ENCODE data around the gene FRAS1. TPM values are rescaled to one million over a fixed set of nuclear protein-coding genes. Genes with fewer than 3 reads are reported as not detected.

Gene FRAS1
- total and polyA plus RNA-seq, 2 of the 8 experiments (the other 6 are each of a cell fraction or from before 2014, with no cell fraction given): 38.5 to 109 TPM

DNA sequence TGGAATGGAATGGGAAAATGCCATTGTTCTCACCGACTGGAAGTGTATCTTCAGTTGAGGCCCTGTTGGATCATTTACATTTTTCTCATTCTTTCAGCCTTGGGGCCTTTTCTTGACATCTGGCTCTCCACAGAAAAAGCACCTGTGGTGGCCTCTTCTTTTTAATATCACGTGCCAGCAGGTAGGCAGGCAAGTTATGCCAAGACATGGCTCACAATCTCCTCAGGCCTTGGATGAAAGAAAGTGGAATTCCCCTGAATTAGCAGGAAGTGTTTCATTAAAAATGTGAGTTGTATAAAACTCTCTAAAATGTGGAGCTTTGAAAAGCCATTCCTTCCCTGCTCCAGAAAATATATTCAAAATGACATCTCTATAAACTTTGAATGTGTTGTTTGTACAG is 122.1 kb downstream of the FRAS1 start:
- Histone ChIP-seq H4K91ac (replicated peaks; ENCODE audit: insufficient read length, low read length) (no peak overlapping the region), H3K14ac (ENCODE audit: insufficient read length) (no peak overlapping the region), H4K5ac (ENCODE audit: insufficient read length, low read depth, low read length) (no peak overlapping the region), H2AK5ac (ENCODE audit: low read depth, low read length) (no peak overlapping the region), H3K23me2 (ENCODE audit: low read depth, low read length) (no peaks in the 10 kb centered on the region), H2BK120ac (replicated peaks; ENCODE audit: low read depth, low read length) (no peak overlapping the region), H3K79me2 (ENCODE audit: control insufficient read depth in 1 of 2, insufficient read depth in 2 of 2, low read length in 2 of 2) (peaks cover 0 to 87% of the 10 kb centered on the region in 2 experiments; a peak in 2 of 4 replicates), H3K27me3 (replicated peaks in 1 of 4; ENCODE audit: control insufficient read depth in 3 of 4, extremely low read depth in 1 of 4, insufficient read depth in 3 of 4, low read length in 3 of 4) (no peaks in the 10 kb centered on the region), H3K56ac (replicated peaks; ENCODE audit: insufficient read length, low read depth, low read length) (no peak overlapping the region), H3K4me3 (ENCODE audit: extremely low read depth in 1 of 4, insufficient read depth in 2 of 4, low read depth in 3 of 4, low read length in 4 of 4) (no peak overlapping the region), H3K9me3 (ENCODE audit: insufficient read depth in 2 of 2, low read depth in 1 of 2, low read length in 1 of 2) (no peaks in the 10 kb centered on the region), H3K79me1 (ENCODE audit: low read depth, low read length) (peaks cover 11% of the 10 kb centered on the region; the same call in 1 of the 2 replicates), H3K27ac (ENCODE audit: low read depth, low read length) (no peak overlapping the region), H3K23ac (ENCODE audit: insufficient read length) (no peak overlapping the region), H2BK5ac (ENCODE audit: low read depth, low read length) (no peak overlapping the region), H3K4ac (replicated peaks; ENCODE audit: insufficient read length, low read depth, low read length) (no peak overlapping the region), H3K4me2 (ENCODE audit: insufficient read depth in 1 of 2, low read depth in 2 of 2, low read length in 2 of 2) (peak overlapping the region in 1 of 2 experiments; percentile 31; a peak in 1 of 4 replicates), H2BK12ac (ENCODE audit: low read depth, low read length) (no peak overlapping the region), H3K18ac (ENCODE audit: extremely low read depth, low read length) (no peak overlapping the region), H2AFZ (ENCODE audit: low read length) (no peak overlapping the region), H4K20me1 (replicated peaks in 1 of 2; ENCODE audit: control insufficient read depth in 1 of 2, insufficient read depth in 2 of 2, low read length in 2 of 2) (peaks cover 1 to 3% of the 10 kb centered on the region in 2 experiments), H4K8ac (ENCODE audit: extremely low read depth, insufficient read depth, low read length) (no peak overlapping the region), H2BK15ac (ENCODE audit: low read length) (no peak overlapping the region), H3K9ac (replicated peaks in 1 of 4; ENCODE audit: extremely low read depth in 1 of 4, low read depth in 3 of 4, low read length in 3 of 4) (no peak overlapping the region), H3K36me3 (ENCODE audit: control insufficient read depth in 2 of 4, insufficient read depth in 4 of 4, low read length in 3 of 4) (no peaks in the 10 kb centered on the region; a peak in 3 of 8 replicates), H3K4me1 (replicated peaks in 1 of 4; ENCODE audit: control insufficient read depth in 3 of 4, insufficient read depth in 4 of 4, low read length in 3 of 4) (peaks cover 3 to 21% (median 19%) of the 10 kb centered on the region in 4 experiments), H2BK20ac (ENCODE audit: low read length) (no peak overlapping the region)
- WGBS, 2 experiments (ENCODE audit: extremely low coverage in 1 of 2, insufficient coverage in 1 of 2, insufficient read length in 1 of 2, insufficient replicate concordance in 2 of 2, low coverage in 1 of 2, low lambda C conversion rate in 2 of 2, missing lambda C conversion rate in 1 of 2): 48% methylated on average over 2 of the region's 2 CpGs; no CpG with 5 or more reads in 1 of the 2 experiments
- POLR2A ChIA-PET (ENCODE audit: partially characterized antibody): no interaction called here
- TF ChIP-seq SIN3A (conservative IDR thresholded peaks at IDR 0.05 in 1 of 2, IDR thresholded peaks at IDR 0.05 in 1 of 2; ENCODE audit: low read depth in 1 of 2, low read length in 2 of 2) (no peak), SP2 (IDR thresholded peaks at IDR 0.05; ENCODE audit: low read length) (no peak), CEBPB (IDR thresholded peaks at IDR 0.05; ENCODE audit: low read depth, low read length) (no peak), EGR1 (IDR thresholded peaks at IDR 0.05; ENCODE audit: borderline replicate concordance, low read depth, low read length) (no peak), CBX8 (IDR thresholded peaks at IDR 0.05; ENCODE audit: borderline replicate concordance, low read depth, low read length) (no peak), SUZ12 (IDR thresholded peaks at IDR 0.05; ENCODE audit: low read length) (no peak)
- TF ChIP-seq, protein P1, sequence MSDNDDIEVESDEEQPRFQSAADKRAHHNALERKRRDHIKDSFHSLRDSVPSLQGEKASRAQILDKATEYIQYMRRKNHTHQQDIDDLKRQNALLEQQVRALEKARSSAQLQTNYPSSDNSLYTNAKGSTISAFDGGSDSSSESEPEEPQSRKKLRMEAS (IDR thresholded peaks at IDR 0.05): no peak
- DNase-seq (ENCODE audit: low read depth in 1 of 2, low spot score in 2 of 2) (no peak), FAIRE-seq (no peak)
- CTCF ChIA-PET (ENCODE audit: partially characterized antibody): interaction anchor here (0.9 kb wide), 1 partner anchor 64 kb away, joined by 5 read pairs; no protein-coding TSS in a partner anchor

Measured in H1 (cell line).